CD14-positive monocyte (primary cell): ENCODE measurements around the gene ABCA6. TPM values are rescaled to one million over a fixed set of nuclear protein-coding genes. Genes with fewer than 3 reads are reported as not detected.

Experiments used
- DNase-seq, 3 donors: peaks; one replicate each; pipeline ENCODE4 v3.0.0-alpha.2; 2011 to 2022
- H2AFZ ChIP-seq: 2 replicates; pipeline ENCODE4 v1.6.0; 2012; ENCODE audit warnings: mild to moderate bottlenecking, low read depth, low read length, inconsistent platforms; ENCODE audit not compliant: insufficient read depth, poor library complexity, severe bottlenecking
- H3K27ac ChIP-seq, 2 donors: 1 replicate in 1 of 2; 2 replicates in 1 of 2; pipeline ENCODE4 v1.5.1; 2012 to 2013; ENCODE audit warnings: low read length in 2 of 2, control low read depth in 1 of 2, inconsistent platforms in 1 of 2, low read depth in 1 of 2, mild to moderate bottlenecking in 1 of 2
- H3K27me3 ChIP-seq, 2 donors: one replicate each; pipeline versions ENCODE4 v1.6.0 to v1.6.1; 2011 to 2013; ENCODE audit warnings: low read length in 2 of 2; ENCODE audit not compliant: control insufficient read depth in 2 of 2, insufficient read depth in 2 of 2
- H3K36me3 ChIP-seq, 2 donors: replicated peaks in 1 of 2; 1 replicate in 1 of 2; 2 replicates in 1 of 2; pipeline versions ENCODE4 v1.5.1 to v1.6.1; 2012 to 2013; ENCODE audit warnings: low read length in 2 of 2, control low read depth in 1 of 2, inconsistent platforms in 1 of 2, mild to moderate bottlenecking in 1 of 2; ENCODE audit not compliant: insufficient read depth in 2 of 2, control insufficient read depth in 1 of 2
- H3K4me1 ChIP-seq, 2 donors: 1 replicate in 1 of 2; 2 replicates in 1 of 2; pipeline versions ENCODE4 v1.5.1 to v1.6.1; 2012 to 2013; ENCODE audit warnings: low read length in 2 of 2, control low read depth in 1 of 2, inconsistent platforms in 1 of 2, mild to moderate bottlenecking in 1 of 2, moderate library complexity in 1 of 2; ENCODE audit not compliant: insufficient read depth in 2 of 2, control insufficient read depth in 1 of 2
- H3K4me2 ChIP-seq: replicated peaks from 2 replicates; pipeline ENCODE3; 2012; ENCODE audit warnings: low read length, moderate library complexity, mild to moderate bottlenecking; ENCODE audit not compliant: poor library complexity, severe bottlenecking; ENCODE audit errors: extremely low read depth
- H3K4me3 ChIP-seq, 3 experiments: fragments of 200-600 bp in 1 of 3; sonication (generic) in 1 of 3; replicated peaks in 1 of 3; 1 replicate in 2 of 3; 2 replicates in 1 of 3; pipeline ENCODE4 v1.5.1; 2011 to 2013; ENCODE audit warnings: low read length in 3 of 3, mild to moderate bottlenecking in 3 of 3, control low read depth in 2 of 3, low read depth in 2 of 3, inconsistent platforms in 1 of 3, moderate library complexity in 1 of 3
- H3K79me2 ChIP-seq: 2 replicates; pipeline ENCODE4 v1.6.0; 2012; ENCODE audit warnings: mild to moderate bottlenecking, control low read depth, inconsistent platforms, low read length, moderate library complexity; ENCODE audit not compliant: insufficient read depth
- H3K9ac ChIP-seq: 2 replicates; pipeline ENCODE4 v1.6.0; 2017; ENCODE audit warnings: low read length, mild to moderate bottlenecking; ENCODE audit not compliant: insufficient read depth, poor library complexity, severe bottlenecking
- H3K9me3 ChIP-seq, 2 donors: replicated peaks in 1 of 2; 1 replicate in 1 of 2; 2 replicates in 1 of 2; pipeline versions ENCODE4 v1.5.1 to v1.6.1; 2012 to 2013; ENCODE audit warnings: low read length in 2 of 2, control low read depth in 1 of 2; ENCODE audit not compliant: control insufficient read depth in 1 of 2, insufficient read depth in 1 of 2
- H4K20me1 ChIP-seq: 2 replicates; pipeline ENCODE4 v1.6.0; 2012; ENCODE audit warnings: mild to moderate bottlenecking, low read length, control low read depth, moderate library complexity; ENCODE audit not compliant: insufficient read depth
- H3K27ac Mint-ChIP-seq, 7 donors: one replicate each; pipeline ENCODE4 v1.8.0; 2020; ENCODE audit warnings: mild to moderate bottlenecking in 7 of 7, mixed read lengths in 7 of 7, moderate library complexity in 6 of 7, inconsistent platforms in 2 of 7
- H3K27me3 Mint-ChIP-seq, 3 donors: one replicate each; pipeline ENCODE4 v1.8.0; 2021 to 2022; ENCODE audit warnings: low read depth in 3 of 3, mild to moderate bottlenecking in 3 of 3, mixed read lengths in 3 of 3, moderate library complexity in 3 of 3, inconsistent platforms in 1 of 3
- H3K36me3 Mint-ChIP-seq, 2 donors: one replicate each; pipeline ENCODE4 v1.8.0; 2020; ENCODE audit warnings: mixed read lengths in 2 of 2, inconsistent platforms in 1 of 2, mild to moderate bottlenecking in 1 of 2
- H3K4me1 Mint-ChIP-seq: one replicate; pipeline ENCODE4 v1.8.0; 2020; ENCODE audit warnings: mild to moderate bottlenecking, mixed read lengths
- H3K4me3 Mint-ChIP-seq, 2 donors: one replicate each; pipeline ENCODE4 v1.8.0; 2020; ENCODE audit warnings: mild to moderate bottlenecking in 2 of 2, mixed read lengths in 2 of 2, moderate library complexity in 1 of 2
- H3K9me3 Mint-ChIP-seq, 7 donors: one replicate each; pipeline ENCODE4 v1.8.0; 2020 to 2022; ENCODE audit warnings: mixed read lengths in 7 of 7, mild to moderate bottlenecking in 6 of 7, moderate library complexity in 6 of 7, inconsistent platforms in 2 of 7
- CTCF ChIP-seq: fragments of 200-600 bp; IDR thresholded peaks from one replicate; pipeline ENCODE4 v1.8.0; 2022; ENCODE audit warnings: antibody characterized with exemption, mild to moderate bottlenecking
- WGBS: methylation state at CpG from one replicate; pipeline ENCODE4 v1.1.5; 2013; ENCODE audit warnings: missing lambda C conversion rate; ENCODE audit not compliant: insufficient coverage; 5-methylcytosine and 5-hydroxymethylcytosine counted together
- intact Hi-C, 2 donors: fragments of 100-400 bp; cut with micrococcal nuclease; formaldehyde crosslinking; loops; one replicate each; pipeline versions ENCODE4 v1.15.0 to v1.15.1; 2023
- polyA plus RNA-seq, 3 donors: library from polyadenylated mRNA; depleted of rRNA in 1 of 3; unstranded in 2 of 3; stranded (reverse) in 1 of 3; fragments of 300-500 nt in 2 of 3; fragments of >200 nt in 1 of 3; fragmentation: Illumina TruSeq in 2 of 3; gene quantifications; 1 replicate in 2 of 3; 2 replicates in 1 of 3; pipeline ENCODE4 v1.2.3, GENCODE V29; 2012 to 2021

The ABCA6 gene
- polyA plus RNA-seq, 3 donors = 0.52 to 0.93 (median 0.76) TPM

- Mint-ChIP-seq H3K9me3 (peaks cover 0 to 4% (median 0%) of the 10 kb centered on the region in 7 donors), H3K4me3 (no peak overlapping the region), H3K27me3 (no peaks in the 10 kb centered on the region), H3K27ac (peak overlapping the region; percentile 38 to 75 (median 61)), H3K36me3 (no peaks in the 10 kb centered on the region), H3K4me1 (peaks cover 40% of the 10 kb centered on the region)
- Histone ChIP-seq H3K36me3 (no peaks in the 10 kb centered on the region), H3K27me3 (no peaks in the 10 kb centered on the region), H3K9me3 (no peaks in the 10 kb centered on the region), H3K4me1 (peaks cover 29 to 49% of the 10 kb centered on the region in 2 donors), H3K79me2 (no peaks in the 10 kb centered on the region), H4K20me1 (no peaks in the 10 kb centered on the region), H3K4me2 (peak overlapping the region; percentile 8), H3K9ac (no peak overlapping the region), H3K27ac (peak overlapping the region in 1 of 2 donors; percentile 34), H2AFZ (no peak overlapping the region), H3K4me3 (peak overlapping the region in 1 of 3 experiments; percentile 4)
- intact Hi-C loops = no loop called here
- 42% methylated on average over 1 of the region's 2 CpGs for WGBS
- DNase-seq = peak in 2 of 3 donors; percentile 29 to 61
- TF ChIP-seq CTCF = no peak
Measured at GRCh38 chr17:69117855-69118784, 23.6 kb downstream of the ABCA6 start.

GRCh38 chr17:69111794-69112193, 29.9 kb downstream of the ABCA6 start:
- H3K36me3 ChIP-seq = no peaks in the 10 kb centered on the region
- intact Hi-C loops = no loop called here

More at GRCh38 chr17:69111794-69112193, 29.9 kb downstream of the ABCA6 start:
- H3K27ac ChIP-seq = no peak overlapping the region
- Mint-ChIP-seq H3K27me3 (no peaks in the 10 kb centered on the region), H3K27ac (peak overlapping the region in 1 of 7 donors; percentile 27), H3K4me3 (no peak overlapping the region), H3K36me3 (no peaks in the 10 kb centered on the region), H3K9me3 (peaks cover 0 to 7% (median 3%) of the 10 kb centered on the region in 7 donors), H3K4me1 (peaks cover 19% of the 10 kb centered on the region)
- no CpG with 5 or more reads among the region's 1 CpG for WGBS
- H3K79me2 ChIP-seq = no peaks in the 10 kb centered on the region
- H3K4me2 ChIP-seq = no peak overlapping the region
- H3K9ac ChIP-seq = no peak overlapping the region
- peaks cover 14 to 22% of the 10 kb centered on the region in 2 donors for H3K4me1 ChIP-seq
- no peak for DNase-seq
- H2AFZ ChIP-seq = no peak overlapping the region
- H3K27me3 ChIP-seq = no peaks in the 10 kb centered on the region
- H3K9me3 ChIP-seq = no peaks in the 10 kb centered on the region
- H3K4me3 ChIP-seq = no peak overlapping the region
- no peak for TF ChIP-seq CTCF
- no peaks in the 10 kb centered on the region for H4K20me1 ChIP-seq
